GM18867 (cell line): ENCODE measurements around the gene PEX5L.
"Not testable (repeated sequence)": the region's sequence is repeated elsewhere in the genome, so short reads cannot be mapped to it uniquely, and the experiment has no call there.

Source experiments
- ATAC-seq: cut with Tn5 transposase; IDR thresholded peaks from one replicate; pipeline ENCODE4 v1.9.1; 2021; ENCODE audit warnings: mild to moderate bottlenecking, moderate library complexity; ENCODE audit not compliant: unreplicated experiment

PEX5L gene

DNA sequence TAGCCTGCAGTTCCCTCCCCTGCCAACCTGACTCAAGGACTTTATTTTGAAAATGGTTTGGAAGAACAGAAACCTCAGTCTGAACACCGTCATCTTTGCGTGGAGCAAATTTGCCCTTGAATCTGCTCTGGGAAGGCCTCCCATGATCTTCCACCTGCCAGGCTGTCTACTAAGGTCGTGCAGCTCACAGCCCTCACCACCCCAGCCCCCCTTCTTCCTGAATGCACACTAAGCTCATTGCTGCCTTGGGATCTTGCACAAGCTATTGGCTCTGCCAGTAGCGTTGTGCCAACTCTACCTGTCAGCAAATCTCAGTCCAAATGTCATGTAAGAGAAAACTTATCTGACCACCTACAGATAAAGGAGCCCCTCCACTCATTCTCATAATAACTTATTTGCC lies 242.4 kb downstream of the PEX5L start:
- ATAC-seq: no peak

- no peak for ATAC-seq
Measured at GRCh38 chr3:179791793-179792192, 244.9 kb downstream of the PEX5L start.

DNA sequence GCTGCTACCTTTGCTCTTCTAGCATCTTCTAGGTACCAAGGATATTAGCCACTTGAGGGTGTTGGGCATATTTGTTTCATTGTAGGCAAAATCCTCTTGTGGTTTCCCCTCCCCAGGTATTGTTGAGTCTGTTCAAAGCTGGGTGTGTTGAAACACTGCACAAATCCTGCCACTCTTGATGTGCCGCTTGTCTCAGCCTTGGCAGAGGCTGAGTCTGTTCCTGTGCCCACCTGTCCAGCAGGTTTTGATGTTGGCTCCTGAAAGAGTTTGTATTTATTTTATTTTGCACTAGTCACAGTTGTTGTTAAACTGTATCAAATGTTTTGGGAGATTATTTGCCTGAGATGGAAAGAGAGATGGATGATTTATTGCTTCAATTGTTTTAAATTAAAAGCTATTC lies 247.7 kb downstream of the PEX5L start:
- ATAC-seq: no peak

DNA sequence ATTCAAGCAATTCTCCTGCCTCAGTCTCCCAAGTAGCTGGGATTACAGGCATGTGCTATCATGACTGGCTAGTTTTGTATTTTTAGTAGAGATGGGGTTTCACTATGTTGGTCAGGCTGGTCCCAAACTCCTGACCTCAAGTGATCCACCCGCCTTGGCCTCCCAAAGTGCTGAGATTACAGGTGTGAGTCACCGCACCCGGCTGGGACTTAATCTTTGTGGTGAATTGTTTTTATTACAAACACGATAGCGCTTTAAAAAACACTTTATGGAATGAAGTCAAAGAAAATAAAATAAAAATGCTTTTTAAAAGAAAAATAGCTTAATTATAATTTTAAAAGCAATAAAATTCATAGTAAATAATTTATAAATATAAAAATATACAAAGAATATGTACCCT lies 253.9 kb downstream of the PEX5L start:
- ATAC-seq: not testable (repeated sequence)

DNA sequence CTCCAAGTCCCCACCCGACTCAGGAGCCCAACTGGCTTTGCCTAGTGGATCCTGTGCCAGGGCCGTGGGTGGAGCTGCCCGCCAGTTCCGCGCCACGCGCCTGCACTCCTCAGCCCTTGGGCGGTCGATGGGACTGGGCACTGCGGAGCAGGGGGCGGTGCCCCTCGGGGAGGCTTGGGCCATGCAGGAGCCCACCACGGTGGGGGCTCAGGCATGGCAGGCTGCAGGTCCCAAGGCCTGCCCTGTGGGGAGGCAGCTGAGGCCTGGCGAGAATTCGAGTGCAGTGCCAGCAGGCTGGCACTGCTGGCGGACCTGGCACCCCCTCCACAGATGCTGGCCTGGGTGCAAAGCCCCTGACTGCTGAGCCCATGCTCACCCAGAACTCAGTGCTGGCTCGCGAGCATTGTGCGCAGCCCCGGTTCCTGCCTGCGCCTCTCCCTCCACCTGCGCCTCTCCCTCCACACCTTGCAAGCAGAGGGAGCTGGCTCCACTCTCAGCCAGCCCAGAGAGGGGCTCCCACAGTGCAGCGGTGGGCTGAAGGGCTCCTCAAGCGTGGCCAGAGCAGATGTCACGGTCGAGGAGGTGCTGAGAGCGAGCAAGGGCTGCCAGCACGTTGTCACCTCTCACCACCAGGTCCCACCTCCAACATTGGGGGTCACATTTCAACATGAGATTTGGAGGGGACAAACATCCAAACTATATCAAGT lies 261.2 kb downstream of the PEX5L start:
- ATAC-seq: no peak

DNA sequence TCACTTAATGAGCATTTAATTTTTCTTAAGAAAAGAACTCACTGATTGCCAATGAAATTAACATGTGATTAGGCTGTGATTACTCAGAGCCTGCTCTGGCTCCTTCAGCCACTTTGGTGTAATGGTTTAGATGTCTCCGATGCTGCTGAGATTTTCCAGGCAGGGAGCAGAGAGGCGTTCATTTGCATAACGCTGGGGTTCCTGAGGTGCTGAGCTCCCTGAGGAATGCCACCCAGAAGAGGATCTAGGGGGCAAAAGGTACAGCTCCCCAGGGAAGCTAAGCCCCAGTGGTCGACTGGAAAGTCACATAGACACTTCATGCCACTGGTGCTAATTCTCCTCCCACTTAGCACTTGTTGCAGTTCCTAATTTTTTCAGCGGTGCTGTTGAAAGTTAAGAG lies 264.4 kb downstream of the PEX5L start:
- ATAC-seq: no peak

GRCh38 chr3:179771797-179772196 lies 264.9 kb downstream of the PEX5L start:
- no peak for ATAC-seq

DNA sequence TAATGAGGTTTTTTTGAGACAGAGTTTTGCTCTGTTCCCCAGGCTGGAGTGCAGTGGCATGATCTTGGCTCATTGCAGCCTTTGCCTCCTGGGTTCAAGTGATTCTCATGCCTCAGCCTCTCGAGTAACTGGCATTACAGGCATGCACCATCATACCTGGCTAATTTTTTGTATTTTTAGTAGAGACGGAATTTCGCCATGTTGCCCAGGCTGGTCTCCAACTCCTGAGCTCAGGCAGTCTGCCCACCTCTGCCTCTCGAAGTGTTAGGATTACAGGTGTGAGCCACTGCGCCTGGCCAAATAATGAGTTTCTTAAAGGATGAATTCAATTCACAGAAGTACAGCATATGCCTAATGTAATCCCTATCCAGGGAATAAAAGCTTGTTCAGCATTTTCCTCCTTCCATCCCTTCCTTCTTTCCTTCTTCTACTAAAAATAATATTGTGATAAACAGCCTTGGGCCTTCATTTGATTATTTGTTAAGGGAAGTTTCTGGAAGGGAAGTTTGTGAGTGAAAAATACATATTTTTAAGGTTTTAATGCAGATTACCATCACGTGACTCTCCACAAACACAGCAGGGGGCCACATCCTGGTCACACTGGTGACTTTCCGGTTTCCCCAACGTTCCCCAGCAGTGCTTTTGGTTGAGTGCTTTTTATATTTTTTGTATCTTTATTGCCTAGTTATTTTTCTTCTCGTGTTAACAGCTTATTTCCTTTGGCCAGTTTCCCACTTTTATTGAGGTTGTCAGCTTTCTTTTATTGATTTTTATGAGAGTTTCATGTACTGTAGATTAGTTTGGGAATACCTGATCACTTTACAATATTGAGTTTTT lies 267.1 kb downstream of the PEX5L start:
- no peak for ATAC-seq

DNA sequence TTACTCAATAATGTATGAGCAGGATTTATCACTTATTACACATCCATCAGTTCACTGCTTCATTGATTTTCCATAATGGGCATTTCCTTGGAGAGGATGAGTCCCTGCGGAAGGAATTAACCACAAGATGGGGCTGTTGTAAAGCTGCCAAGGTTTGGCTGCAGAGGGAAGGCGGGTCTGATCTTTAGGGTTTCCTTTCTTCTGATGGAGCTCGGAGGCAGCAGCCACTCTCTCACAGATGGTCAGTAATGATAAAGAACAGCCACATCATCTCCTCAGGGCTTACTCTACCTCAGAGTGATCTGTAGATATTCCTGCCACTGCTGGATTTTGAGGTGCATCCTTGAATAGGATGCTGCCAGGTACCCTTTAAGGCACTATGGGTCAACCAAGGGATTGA lies 268.7 kb downstream of the PEX5L start:
- no peak for ATAC-seq

DNA sequence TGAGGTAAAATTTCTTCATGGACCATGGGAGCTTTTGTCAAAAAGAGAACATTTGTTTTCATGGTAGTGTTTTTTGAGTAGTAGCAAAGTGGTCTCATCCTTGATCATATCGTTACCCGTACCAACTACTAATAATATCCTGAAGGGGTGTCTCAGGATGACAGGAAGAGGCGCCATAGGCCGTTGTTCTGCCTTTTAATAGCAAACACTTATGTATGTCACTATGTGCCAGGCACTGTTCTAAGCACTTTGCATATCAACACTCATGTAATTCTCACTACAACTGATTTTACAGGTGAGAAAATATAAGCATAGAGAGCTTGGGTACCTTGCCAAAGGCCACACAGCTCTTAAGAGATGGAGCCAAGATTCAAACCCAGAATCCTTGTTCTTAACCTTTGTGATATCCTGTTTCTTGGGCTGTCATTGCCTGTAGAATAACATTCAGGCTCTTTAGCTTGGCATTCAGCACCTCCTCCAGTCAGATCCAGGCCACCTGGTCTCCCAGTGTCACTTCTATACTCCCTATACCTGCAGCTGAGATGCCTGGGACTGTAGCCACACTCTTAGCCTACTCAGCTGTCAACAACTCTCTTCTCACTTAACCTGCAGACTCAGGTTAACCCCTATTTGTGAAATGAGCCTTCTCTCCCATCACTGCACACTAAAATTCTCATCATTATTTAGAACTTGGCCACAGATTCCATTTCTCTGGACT lies 270.2 kb downstream of the PEX5L start:
- no peak for ATAC-seq

DNA sequence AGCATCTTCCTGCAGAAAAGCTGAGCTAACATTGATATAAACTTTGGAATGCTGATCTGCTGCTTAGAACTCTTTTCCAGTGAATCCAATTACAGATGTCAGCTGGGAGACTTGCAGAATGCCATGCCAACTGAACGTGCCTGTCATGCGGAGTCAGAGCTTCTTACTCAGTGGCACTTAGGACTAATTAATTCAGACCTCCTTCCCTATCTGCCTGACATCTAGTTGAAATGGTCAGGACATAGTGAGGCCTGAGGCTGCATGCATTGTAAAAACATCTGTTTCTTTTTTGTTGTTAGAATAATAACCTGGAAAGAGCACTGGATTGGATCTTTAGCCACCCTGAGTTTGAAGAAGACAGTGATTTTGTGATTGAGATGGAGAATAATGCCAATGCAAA lies 271.3 kb downstream of the PEX5L start:
- no peak for ATAC-seq

DNA sequence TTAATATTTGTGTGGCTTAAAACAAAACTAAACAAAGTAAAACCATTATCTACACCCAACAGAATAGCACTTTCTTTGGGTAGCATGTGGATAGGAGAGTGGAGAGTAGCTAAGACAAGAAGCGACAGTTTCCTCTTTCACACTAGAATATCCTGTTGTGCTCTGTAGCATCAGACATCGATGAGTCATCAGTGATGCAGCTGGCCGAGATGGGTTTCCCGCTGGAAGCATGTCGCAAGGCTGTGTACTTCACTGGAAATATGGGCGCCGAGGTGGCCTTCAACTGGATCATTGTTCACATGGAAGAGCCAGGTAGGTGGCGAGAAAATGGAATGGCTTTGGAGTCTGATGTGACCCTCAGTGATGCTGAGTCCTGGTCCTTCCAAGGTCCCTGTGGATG lies 275.8 kb downstream of the PEX5L start:
- no peak for ATAC-seq

DNA sequence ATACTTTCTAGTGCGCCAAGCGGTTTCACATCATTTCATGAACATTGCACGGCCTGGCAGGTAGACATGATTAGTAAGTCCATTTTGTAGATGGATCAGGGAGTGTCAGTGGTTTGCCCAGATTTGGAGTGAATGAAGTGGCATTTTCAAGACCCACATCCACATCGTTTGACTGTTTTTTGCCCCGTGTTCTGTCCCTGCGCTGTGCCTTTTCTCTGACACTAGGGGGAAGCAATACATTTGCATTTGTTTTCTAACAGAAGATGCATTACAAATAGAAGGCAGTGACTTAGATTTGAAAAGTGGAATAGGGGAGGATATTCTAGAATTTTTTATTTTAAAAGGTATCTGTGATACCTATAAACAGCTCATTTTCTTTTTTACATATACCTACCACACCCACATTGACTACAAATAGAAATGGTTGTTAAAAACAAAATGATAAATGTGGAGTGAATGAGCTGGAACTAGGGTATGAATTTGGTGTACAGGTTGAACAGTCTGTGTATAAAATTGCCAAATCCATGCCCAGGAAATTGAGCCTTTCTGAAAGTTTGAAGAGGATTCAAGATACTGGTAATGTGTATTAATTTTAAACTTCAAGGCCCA lies 285.9 kb downstream of the PEX5L start:
- ATAC-seq: peak; percentile 66

GRCh38 chr3:179745716-179746115 lies 291.0 kb downstream of the PEX5L start:
- ATAC-seq: no peak

DNA sequence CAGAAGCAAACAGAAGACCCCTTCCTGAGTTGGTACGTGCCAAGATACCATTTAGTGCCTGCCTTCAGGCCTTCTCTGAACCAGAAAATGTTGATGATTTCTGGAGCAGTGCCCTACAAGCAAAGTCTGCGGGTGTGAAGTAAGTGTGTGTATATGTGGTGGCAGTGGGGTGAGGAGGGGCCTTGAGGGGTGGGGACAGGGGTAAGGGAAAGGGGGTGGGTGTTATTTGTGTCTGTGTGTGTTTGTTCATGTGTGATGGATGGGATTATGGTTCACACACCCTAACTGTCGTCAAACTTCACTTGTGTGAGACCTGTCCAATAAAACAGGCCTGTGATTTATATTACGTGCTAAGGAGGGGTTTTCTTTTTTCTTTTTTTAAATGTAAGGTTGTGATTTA lies 291.7 kb downstream of the PEX5L start:
- no peak for ATAC-seq
